HG03521 (cell line): ENCODE data around the gene ARHGAP42.

ENCODE experiments used
- ATAC-seq: cut with Tn5 transposase; IDR thresholded peaks from one replicate; pipeline ENCODE4 v1.9.1; 2021; ENCODE audit warnings: mild to moderate bottlenecking, moderate library complexity; ENCODE audit not compliant: unreplicated experiment

Gene ARHGAP42

DNA sequence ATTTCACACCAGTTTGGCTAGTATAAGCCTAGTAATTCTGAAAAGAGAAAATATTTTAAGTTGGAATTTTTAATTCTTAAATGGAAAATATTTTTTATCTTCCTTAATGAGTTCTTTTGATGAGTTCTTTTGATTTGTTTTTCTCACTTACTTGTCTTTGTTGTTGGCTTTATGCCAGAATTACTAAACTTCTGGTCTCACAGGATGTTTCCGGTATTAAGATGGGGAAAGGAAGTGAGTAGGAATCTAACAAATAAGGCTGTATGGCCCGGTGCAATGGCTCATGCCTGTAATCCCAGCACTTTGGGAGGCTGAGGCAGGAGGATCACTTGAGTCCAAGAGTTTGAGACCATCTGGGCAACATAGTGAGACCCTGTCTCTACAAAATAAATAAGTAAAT lies 106.4 kb downstream of the ARHGAP42 start:
- no peak for ATAC-seq

DNA sequence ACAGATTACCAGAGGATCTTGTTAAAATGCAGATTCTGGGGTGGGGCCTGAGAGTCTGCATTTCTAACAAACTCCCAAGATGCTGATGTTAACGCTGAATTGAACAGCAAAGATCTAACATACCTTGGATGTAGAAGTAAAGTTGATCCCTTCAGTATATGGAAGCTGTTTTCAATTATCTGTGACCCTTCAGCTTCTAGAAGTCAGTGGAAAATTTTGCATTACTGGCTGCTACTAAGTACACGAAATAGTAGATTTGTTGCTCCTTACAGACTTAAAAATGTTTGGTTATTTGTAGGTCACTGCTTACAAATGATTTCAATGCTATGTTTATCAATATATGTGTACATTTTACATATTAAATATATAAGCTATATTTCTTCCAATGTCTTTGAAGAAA lies 107.4 kb downstream of the ARHGAP42 start:
- ATAC-seq, result no peak

DNA sequence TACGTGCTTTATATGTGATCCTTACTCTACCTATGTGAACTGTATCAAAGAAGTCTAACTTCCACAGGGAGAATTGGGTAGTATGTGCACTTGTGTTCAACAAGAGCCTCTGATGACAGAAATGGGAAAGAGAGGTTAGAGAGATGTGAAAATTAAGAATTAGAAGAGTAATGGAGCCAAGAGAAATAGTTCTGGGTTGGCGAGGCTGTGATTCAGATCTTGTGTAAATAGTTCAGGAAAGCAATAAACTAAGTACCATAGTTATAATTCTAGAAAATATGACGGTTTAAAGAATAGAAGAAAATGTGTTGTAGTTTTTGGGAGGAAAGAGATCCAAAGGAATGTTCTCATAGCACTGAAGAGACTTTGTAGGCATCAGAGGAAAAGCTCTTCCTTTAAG lies 112.4 kb downstream of the ARHGAP42 start:
- no peak for ATAC-seq

DNA sequence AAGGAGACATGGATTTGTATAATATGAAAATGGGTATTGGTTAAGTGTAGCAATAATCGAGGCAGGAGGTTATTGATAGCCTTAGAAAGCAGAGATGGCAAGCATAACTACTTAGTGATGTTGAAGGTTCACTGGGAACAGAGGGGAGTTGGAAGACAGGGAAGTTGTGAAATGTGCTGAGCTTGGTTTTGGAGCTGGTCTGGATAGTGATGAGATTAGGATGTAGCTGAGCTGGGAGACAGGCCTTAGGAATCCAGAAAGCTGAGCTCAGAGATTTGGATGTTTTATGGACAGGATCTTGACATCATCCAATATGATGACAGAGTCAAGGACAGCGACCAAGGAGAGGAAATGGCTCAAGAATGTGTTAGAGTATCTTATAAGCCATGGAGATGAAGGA lies 113.1 kb downstream of the ARHGAP42 start:
- ATAC-seq, result no peak

DNA sequence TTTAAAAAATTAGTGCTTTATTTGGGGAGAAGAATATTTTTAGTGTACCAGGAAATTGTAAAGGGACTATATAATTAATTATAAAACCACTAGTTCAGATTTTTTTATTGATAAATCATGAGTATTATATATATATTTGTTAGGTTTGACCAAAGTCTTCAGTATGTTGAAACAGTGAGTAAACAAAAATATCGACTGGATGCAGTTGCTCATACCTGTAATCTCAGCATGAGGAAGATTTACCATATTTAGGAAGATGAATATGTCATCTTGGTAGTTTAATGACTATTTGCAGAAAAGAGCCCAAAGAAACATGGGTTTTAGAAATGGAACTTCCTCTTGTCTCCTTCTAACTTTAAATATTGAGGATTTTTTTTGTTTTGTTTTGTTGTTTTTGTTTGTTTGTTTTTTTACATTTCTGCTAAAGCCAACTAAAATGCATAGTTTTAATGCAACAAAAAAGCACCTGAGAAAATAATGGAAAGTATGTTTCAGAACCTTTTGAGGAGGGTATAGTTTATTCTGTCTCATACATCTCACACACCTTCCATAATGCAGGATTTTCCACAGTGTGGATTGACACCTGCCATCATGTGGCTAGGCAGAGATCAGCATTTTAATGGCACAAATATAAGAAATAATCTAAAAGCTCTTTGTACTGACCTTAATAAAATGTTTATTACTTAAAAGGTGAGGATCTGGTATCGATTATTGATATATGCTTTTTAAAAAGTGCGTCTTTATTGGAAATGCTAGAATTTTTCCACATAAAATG lies 114.3 kb downstream of the ARHGAP42 start:
- ATAC-seq, result no peak

DNA sequence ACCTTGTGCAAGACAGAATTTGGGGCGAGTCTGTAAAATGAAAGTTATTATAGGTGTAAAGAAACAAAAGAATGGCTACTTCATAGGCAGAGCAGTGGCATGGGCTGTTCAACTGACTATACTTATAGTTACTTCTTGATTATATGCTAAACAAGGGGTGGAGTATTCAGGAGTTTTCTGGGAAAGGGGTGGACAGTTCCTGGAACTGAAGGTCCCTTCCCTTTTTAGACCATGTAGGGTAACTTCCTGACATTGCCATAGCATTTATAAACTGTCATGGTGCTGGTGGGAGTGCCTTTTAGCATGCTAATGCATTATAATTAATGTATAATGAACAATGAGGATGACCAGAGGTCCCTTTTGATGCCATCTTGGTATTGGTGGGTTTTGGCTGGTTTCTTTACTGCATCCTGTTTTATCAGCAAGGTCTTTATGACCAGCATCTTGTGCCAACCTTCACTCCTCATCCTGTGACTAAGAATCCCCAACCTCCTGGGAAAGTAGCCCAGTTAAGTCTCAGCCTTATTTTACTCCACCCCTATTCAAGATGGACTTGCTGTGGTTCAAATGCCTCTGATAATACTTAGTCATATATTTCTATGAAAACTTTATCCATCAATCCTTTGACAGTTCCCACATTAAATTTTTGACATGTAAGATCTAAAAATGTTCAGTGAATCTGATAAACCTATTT lies 118.6 kb downstream of the ARHGAP42 start:
- ATAC-seq, result no peak

DNA sequence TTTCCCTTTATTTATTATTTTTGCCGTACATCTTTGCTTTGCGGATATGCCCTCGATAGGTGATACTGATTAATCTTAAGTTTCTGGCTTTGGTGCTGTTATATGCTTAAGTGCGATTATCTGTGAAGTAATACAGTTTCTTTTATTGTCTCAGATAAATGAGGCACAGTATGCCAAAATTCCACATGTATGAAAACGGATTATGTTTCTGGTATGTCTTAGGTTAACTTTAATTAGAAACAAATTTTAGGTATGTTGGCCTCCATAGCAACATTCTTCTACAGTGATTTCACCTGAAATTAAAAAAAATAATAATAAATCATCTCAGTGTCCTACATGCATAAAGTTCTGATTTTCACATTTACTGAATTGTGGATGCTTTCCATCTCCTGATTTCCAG lies 119.2 kb downstream of the ARHGAP42 start:
- ATAC-seq, result no peak

DNA sequence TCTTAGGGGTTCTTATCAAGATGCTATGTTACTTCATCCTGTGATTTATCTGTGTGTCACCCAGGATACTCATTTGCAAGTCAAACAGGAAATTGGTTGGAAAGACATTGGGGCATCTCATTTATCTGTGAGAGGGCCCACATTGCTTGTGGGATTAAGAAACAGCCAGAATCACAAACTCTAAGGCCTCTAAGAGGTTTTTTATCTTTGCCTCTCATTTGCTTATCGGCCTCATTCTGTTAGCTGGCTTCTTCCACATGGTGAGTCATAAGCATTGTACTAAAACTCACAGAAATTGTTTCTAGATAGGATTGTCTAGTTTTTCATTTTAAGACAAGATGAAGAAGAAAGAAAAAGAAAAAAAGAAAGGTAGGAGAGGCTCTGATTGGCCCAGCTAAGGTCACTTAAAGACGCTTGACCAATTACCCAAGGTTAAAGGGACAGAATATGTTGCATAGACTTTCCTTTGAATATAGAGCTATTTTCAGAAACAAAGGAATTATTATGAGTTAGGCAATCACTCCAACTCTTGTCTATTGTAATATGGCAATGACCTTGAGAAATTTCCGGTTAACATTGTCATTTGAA lies 121.9 kb downstream of the ARHGAP42 start:
- no peak for ATAC-seq

DNA sequence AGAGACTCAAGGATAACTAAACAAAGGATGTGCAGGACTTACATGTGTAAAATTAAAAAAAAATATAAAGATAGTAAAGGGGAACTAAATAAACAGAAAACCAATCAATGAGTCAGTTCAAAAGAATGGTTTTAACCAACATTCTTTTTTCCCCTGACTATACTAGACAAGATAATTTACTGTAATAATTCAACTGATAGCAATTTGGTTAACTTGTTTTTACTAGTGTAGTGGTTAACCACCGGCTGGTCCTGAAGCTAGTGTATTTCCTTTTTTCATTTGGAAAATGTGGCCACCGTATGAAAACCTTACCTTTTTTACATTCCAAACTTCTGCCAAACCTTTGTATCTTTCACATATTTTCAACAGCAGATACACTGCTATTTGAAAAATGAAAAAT lies 123.1 kb downstream of the ARHGAP42 start:
- peak; percentile 60 for ATAC-seq

DNA sequence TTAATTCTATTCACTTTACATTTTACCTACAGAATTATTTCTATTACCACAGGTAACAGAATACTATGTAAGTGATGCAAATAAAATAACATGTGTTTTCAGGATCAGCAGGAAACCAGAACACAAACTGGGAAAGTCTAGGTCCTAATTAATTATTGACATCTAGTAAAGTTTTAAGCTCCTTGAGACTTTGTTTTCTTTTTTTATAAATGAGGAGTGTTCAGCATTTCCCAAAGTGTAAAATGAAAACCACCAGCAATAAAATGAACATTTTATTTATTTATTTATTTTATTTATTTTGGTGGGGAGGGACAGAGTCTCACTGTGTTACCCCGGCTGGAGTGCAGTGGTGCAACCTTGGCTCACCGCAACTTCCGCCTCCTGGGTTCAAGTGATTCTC lies 123.6 kb downstream of the ARHGAP42 start:
- ATAC-seq, result no peak

DNA sequence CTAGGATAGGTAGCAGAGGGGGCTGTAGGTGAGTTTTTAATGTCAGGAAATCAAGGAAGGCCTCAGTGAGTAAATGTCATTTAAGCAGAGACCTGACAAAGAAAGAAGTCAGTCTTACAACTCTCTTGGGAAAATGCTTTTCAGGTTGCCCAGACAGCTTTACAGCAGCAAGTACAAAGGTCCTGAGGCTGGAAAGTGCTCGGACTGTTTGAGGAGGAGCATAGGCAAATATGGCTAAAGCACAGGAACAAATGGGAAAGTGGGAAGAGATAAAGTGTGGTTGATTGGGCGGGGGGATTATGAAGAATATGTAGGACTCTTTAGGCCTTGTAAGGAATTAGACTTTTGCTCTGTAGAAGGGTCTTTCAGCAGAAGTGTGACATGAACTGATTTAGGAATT lies 125.4 kb downstream of the ARHGAP42 start:
- no peak for ATAC-seq

DNA sequence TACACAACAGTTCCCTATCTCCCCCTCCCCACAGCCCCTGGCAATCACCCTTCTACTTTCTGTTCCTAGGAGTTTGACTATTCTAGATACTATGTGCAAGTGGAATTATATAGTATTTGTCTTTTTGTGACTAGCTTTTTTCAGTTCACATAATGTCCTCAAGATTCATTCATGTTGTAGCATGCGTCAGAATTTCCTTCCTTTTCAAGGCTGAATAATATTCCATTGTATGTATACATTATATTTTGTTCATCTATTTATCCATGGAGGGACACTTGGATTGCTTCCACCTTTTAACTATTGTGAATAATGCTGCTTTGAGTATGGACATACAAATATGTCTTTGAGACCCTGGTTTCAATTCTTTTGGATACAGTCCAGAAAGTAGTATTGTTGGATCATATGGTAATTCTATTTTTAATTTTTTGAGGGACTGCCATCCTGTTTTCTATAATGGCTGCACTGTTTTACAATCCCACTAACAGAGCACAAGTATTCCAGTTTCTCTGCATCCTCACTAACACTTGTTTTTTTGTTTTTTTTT lies 128.8 kb downstream of the ARHGAP42 start:
- no peak for ATAC-seq

DNA sequence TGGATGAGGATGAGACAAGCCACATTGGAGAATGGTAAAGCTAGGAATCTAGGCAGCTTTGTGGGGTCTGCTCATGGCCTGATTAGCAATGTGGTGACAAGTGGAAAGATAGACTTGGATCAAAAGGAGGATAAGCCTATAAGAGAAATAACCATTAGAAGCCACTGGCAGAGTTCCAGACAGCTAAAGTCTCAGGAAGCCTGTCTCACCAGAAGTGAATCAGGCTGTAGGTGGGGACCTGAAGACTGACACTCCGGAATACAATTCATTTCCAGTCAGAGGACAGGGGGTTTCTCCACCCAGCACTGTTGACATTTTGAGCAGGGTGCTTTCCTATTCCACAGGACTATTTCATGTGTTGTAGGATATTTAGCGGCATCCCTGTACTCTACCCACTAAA lies 129.7 kb downstream of the ARHGAP42 start:
- ATAC-seq, result no peak

DNA sequence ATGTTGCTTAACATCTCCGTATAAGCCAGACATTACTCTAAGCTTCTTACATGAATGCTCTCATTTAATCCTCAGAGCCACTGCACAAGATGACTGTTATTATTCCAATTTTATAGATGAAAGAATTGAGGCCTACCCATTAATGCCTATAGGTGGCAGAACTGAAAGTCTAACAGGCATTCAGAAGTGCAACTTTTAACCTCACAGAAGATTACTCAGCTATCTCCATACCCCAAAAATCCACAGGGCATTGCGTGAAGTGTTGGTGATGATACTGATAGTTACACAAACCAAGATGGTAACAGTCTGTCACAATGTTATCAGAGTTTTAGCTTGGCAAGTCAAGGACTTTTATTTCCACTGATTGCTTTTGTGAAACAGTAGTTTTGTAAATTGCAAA lies 130.5 kb downstream of the ARHGAP42 start:
- ATAC-seq, result no peak

DNA sequence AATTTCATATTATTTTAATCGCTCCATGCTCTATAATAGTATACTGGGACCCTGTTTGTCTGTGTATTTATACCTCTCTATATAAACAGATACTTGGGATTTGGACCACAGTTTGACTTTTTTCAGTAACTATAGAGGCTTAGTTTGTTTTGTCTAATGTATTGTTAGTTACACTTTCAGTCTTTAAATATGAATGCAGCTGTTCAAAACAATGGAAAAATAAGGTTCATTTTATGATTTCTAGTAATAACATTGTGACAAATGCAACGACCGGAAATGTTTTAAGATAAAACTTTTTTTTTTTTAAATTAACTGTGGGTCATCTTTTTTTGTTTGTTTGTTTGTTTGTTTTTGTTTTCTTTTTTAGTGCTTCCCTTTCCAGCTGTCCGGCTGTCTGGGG lies 133.5 kb downstream of the ARHGAP42 start:
- ATAC-seq, result no peak

DNA sequence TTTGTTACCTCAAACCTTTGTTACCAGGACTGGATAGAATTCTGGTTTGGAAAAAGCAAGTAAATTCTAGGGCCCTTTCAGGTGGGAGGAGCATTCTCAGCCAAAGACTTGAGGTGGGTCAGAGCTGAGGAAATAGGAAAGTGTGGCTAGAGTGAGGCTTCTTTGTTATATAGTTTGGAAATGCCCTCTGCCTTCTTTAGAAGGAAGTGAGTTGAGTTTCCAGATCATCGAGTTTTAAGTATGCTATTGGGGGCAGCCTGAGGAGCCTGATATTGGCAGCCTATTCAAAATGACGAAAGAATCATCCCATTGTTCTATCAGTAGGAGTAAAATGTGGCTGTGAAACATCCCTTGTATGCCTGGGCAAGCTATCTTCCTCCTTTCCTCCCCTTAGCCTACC lies 134.1 kb downstream of the ARHGAP42 start:
- ATAC-seq, result no peak

DNA sequence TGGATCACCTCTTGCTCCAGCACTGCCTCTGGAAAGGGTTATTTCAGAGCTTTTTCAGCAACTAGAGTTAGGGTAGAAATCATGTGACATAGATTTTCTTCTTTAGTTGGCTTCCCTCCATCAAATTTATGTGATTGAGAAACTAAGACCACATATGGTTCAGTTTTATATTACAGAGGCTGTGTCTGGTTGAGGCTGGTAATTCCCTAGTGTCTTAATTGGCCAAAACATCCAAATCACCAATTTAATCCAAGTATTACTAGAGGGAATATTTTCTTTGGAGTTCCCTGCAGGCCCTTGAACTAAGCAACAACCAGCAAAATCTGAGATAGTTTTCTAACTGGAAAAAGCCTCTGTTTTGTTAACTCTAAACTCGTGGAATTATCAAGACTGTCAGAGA lies 136.3 kb downstream of the ARHGAP42 start:
- ATAC-seq, result no peak

DNA sequence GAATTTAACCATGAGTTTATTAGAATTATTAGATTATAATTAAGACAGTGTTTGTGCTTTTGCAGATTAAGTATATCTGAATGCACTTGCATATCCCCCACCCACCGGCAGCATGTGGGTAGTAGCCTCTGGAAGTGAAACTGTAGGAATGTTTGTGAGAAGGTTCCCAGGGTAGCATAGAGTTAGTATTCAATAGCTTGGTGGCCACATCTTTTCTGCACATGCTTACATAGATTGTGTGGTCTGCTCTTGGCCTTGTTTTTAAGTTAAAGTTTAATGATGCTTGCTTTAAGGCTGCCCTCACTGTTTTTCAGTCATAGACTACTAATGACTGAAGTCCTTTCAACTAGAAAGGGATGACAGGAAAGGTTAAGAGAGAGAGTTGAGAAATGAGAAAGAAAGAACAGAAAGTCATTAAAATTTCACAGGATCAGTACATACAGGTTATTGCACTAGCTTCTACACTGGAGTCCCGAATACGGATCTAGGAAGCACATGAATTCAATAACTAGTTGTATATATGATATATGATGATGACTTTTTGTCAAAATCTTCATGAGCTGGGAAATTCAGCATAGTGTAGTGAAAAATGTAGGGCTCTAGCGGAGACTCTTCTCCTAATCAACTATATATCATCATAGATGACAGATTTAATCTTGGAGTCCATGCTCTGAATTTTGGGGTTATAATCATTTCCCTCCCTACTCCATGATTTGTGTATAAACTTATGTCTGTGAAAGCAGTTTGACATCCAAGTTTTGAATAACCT lies 137.1 kb downstream of the ARHGAP42 start:
- ATAC-seq, result no peak

DNA sequence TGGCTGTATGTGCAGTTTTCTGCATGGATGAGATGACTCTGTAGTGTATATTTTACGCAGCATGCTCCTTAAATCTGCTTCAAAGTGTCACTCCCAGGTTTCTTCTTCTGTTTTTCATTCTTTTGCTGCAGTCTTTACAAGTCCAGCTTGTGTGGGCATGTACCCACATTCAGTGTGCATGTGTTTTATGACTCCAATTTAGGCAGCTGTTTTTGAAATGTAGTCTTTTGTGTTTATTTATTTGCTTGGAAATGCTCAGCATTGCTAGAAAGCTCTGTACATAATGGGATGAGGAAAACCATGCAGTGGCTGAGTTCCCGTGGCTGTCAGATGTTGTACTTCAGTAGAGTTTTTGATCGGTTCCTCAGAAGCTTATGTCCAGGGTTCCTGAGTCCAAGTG lies 138.5 kb downstream of the ARHGAP42 start:
- no peak for ATAC-seq

DNA sequence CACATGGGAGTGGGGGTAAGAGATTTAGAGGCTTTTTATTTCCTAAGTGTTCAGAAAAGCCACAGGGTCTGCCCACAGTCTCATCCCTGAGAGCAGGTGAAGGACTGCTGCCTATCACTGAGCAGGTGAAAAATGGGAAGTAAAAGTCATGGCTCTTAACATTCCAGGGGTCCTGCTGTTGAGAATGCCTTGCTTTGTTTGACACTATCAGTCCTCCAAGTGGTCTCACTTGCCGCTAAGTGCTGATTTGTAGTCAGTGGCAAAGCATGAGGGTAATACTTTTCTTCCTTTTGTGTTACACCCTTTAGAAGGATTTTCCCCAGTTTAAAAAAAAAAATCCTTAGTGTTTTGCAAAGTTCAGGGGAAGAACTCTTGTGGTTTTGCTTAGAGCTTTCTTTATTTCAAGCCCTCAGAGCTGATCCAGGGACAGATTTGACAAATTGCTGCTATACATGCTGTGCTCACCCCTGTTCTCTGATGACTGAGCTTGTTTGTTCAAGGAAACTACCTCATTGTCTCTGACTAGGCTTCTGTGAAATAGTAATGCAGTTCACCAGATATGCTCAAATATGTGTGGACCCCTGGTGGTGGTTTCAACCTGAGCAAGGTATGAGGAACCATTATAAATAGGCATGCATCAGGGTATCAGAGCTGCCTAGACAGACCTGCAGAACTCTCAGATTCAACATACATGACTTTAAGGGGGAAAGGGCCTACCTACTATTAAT lies 141.0 kb downstream of the ARHGAP42 start:
- peak; percentile 81 for ATAC-seq

DNA sequence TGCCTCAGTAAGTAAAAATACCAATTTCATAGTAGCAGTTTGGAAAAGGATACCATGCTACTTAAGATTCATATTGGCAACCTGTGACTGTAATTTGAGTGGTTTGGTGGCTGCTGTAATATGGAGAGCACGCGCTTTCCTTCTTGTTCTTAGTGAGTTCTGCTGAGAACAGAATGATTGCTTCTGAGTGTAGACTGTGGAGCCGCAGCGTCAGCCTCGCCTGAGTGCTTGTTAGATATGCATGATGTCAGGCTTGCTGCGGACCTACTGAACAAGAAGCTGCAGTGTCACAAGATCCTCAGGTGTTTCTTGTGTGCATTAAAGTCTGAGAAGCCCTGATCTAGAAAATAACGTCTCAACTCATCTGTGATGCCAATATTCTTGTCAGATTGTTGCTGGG lies 143.2 kb downstream of the ARHGAP42 start:
- no peak for ATAC-seq
